MM.1S (cell line): ENCODE data around the gene COL11A2.

Experiments used
- CTCF ChIP-seq: fragments of 300-600 bp; sonication (generic); IDR thresholded peaks from 2 replicates; pipeline ENCODE4 v1.5.1; 2016; ENCODE audit warnings: antibody characterized with exemption, low read length, mixed read lengths
- EZH2 ChIP-seq: fragments of 300-600 bp; sonication (generic); optimal IDR thresholded peaks from 2 replicates; pipeline ENCODE3; 2017; ENCODE audit warnings: low read depth, mild to moderate bottlenecking, antibody characterized with exemption, low read length, mixed read lengths

- TF ChIP-seq CTCF (peak; percentile 88), EZH2 (no peak)
Observed at GRCh38 chr6:33161354-33162331, 30.6 kb downstream of the COL11A2 start.
